Mesendoderm (in vitro differentiated cells): ENCODE results near the gene CNTNAP1.
"Not testable (repeated sequence)": the region's sequence is repeated elsewhere in the genome, so short reads cannot be mapped to it uniquely, and the experiment has no call there.

Experiments
- DNase-seq: peaks from one replicate; pipeline ENCODE4 v3.0.0; 2013
- H2AK5ac ChIP-seq: 2 replicates; pipeline ENCODE4 v1.6.1; 2013; ENCODE audit warnings: low read length, inconsistent platforms
- H2BK120ac ChIP-seq: 2 replicates; pipeline ENCODE4 v1.6.1; 2013; ENCODE audit warnings: low read depth, mild to moderate bottlenecking, low read length, moderate library complexity, mixed read lengths
- H2BK15ac ChIP-seq: replicated peaks from 2 replicates; pipeline ENCODE4 v1.6.1; 2013; ENCODE audit warnings: low read depth, mild to moderate bottlenecking, moderate library complexity
- H2BK5ac ChIP-seq: 2 replicates; pipeline ENCODE4 v1.6.1; 2013; ENCODE audit warnings: low read length, inconsistent platforms
- H3K18ac ChIP-seq: 2 replicates; pipeline ENCODE4 v1.6.1; 2013; ENCODE audit warnings: mild to moderate bottlenecking, low read length, mixed read lengths
- H3K23ac ChIP-seq: one replicate; pipeline ENCODE4 v1.6.1; 2013; ENCODE audit warnings: low read length
- H3K27ac ChIP-seq: 2 replicates; pipeline ENCODE4 v1.5.1; 2013; ENCODE audit warnings: low read depth, mild to moderate bottlenecking, inconsistent platforms, low read length, moderate library complexity
- H3K27me3 ChIP-seq: 2 replicates; pipeline ENCODE4 v1.6.1; 2013; ENCODE audit warnings: low read length, control low read depth, mild to moderate bottlenecking, inconsistent platforms; ENCODE audit not compliant: insufficient read depth, poor library complexity
- H3K36me3 ChIP-seq: 2 replicates; pipeline ENCODE4 v1.6.1; 2013; ENCODE audit warnings: low read length, inconsistent platforms; ENCODE audit not compliant: control insufficient read depth, insufficient read depth
- H3K4ac ChIP-seq: one replicate; pipeline ENCODE4 v1.6.1; 2013; ENCODE audit warnings: low read depth, mild to moderate bottlenecking, low read length, moderate library complexity
- H3K4me1 ChIP-seq: 2 replicates; pipeline ENCODE4 v1.6.1; 2013; ENCODE audit warnings: low read depth, low read length, inconsistent platforms; ENCODE audit not compliant: control insufficient read depth
- H3K4me2 ChIP-seq: 2 replicates; pipeline ENCODE4 v1.6.1; 2013; ENCODE audit warnings: low read length
- H3K4me3 ChIP-seq: 2 replicates; pipeline ENCODE4 v1.5.1; 2013; ENCODE audit warnings: mild to moderate bottlenecking, low read length
- H3K56ac ChIP-seq: one replicate; pipeline ENCODE4 v1.6.1; 2013; ENCODE audit warnings: low read length
- H3K79me1 ChIP-seq: 2 replicates; pipeline ENCODE4 v1.6.1; 2013; ENCODE audit warnings: low read length, inconsistent platforms
- H3K79me2 ChIP-seq: 2 replicates; pipeline ENCODE4 v1.6.1; 2013; ENCODE audit warnings: mild to moderate bottlenecking, low read length; ENCODE audit not compliant: control insufficient read depth, insufficient read depth
- H3K9ac ChIP-seq: 2 replicates; pipeline ENCODE4 v1.6.1; 2013; ENCODE audit warnings: low read length, inconsistent platforms
- H4K5ac ChIP-seq: one replicate; pipeline ENCODE4 v1.6.1; 2013; ENCODE audit warnings: low read length
- H4K8ac ChIP-seq: one replicate; pipeline ENCODE4 v1.6.1; 2013; ENCODE audit warnings: low read depth, mild to moderate bottlenecking, control low read depth, low read length, moderate library complexity
- WGBS: extraction: QIAGEN DNeasy Blood & Tissue Kit; methylation state at CpG from one replicate; pipeline ENCODE4 v1.1.7; 2013; ENCODE audit warnings: low lambda C conversion rate, missing lambda C conversion rate; ENCODE audit not compliant: insufficient coverage; ENCODE audit errors: extremely low coverage; 5-methylcytosine and 5-hydroxymethylcytosine counted together

Gene CNTNAP1

DNA sequence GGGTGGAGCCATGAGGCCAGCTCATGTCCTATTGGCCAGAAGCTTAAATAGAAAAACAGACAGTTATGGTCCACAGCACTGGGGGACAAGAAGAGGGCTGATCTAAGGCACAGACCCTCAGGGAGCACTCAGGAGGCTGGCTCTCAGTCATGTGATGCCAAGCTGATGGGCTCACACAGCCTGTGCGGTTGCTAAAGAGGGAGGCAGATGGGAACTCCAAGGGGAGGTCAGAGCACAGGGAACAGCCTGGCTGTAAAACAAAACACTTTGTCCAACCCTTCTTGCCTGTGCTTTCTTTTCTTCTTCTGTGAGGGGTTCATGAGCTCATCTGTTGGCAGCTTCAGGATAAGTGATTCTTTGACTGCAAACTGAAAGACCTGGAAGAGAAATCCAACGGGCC lies 27.2 kb downstream of the CNTNAP1 start:
- Histone ChIP-seq H3K4me3 (no peak overlapping the region), H3K79me2 (no peaks in the 10 kb centered on the region), H4K5ac (no peak overlapping the region), H2AK5ac (no peak overlapping the region), H3K4ac (no peak overlapping the region), H2BK120ac (no peak overlapping the region), H3K79me1 (no peaks in the 10 kb centered on the region), H2BK15ac (no peak overlapping the region), H3K4me1 (no peaks in the 10 kb centered on the region), H3K23ac (no peak overlapping the region), H2BK5ac (no peak overlapping the region), H4K8ac (no peak overlapping the region), H3K36me3 (peaks cover 2% of the 10 kb centered on the region), H3K18ac (no peak overlapping the region), H3K4me2 (no peak overlapping the region), H3K27me3 (no peaks in the 10 kb centered on the region), H3K27ac (no peak overlapping the region), H3K56ac (no peak overlapping the region), H3K9ac (no peak overlapping the region)
- WGBS: no CpG with 5 or more reads among the region's 2 CpGs
- DNase-seq: no peak

DNA sequence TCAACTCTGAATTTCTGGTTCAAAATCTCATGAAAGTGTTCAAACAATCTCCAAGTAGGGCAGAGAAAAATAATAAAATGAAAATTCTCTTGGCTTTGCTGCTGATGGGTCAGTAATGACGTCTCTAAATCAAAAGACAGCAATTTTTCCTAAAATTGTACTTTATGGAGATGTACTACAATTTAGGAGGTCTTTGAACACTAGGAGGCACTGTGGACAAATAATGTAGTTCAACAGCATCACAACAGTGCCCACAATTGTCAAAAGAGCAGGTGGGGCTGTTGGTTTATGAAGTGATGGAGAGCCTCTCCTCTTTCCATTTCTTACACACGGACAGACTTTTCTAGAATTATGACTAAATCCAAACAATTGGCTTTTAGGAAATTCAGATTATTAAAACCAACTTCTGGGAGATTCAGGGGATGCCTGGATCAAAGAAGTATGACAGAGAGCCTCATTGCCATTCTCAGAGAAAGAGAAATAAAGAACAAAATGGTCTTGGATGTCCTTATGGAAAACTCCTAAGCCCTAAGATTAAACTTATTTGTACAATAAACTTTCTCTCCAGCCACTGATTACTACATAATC lies 38.8 kb downstream of the CNTNAP1 start:
- H3K36me3 ChIP-seq: peaks cover 7% of the 10 kb centered on the region
- H2BK15ac ChIP-seq: no peak overlapping the region
- no peaks in the 10 kb centered on the region for H3K79me2 ChIP-seq
- no peak overlapping the region for H3K23ac ChIP-seq
- no peak overlapping the region for H2BK120ac ChIP-seq
- H3K4me2 ChIP-seq: no peak overlapping the region
- no peak overlapping the region for H3K56ac ChIP-seq
- H3K4ac ChIP-seq: no peak overlapping the region
- H2AK5ac ChIP-seq: no peak overlapping the region
- H4K8ac ChIP-seq: no peak overlapping the region
- DNase-seq: peak; percentile 67
- no peak overlapping the region for H3K4me3 ChIP-seq
- H2BK5ac ChIP-seq: no peak overlapping the region
- no peak overlapping the region for H3K18ac ChIP-seq
- no peak overlapping the region for H3K27ac ChIP-seq
- H3K9ac ChIP-seq: no peak overlapping the region
- H3K79me1 ChIP-seq: no peaks in the 10 kb centered on the region
- no CpG with 5 or more reads among the region's 2 CpGs for WGBS
- H4K5ac ChIP-seq: no peak overlapping the region
- no peaks in the 10 kb centered on the region for H3K27me3 ChIP-seq
- H3K4me1 ChIP-seq: no peaks in the 10 kb centered on the region

DNA sequence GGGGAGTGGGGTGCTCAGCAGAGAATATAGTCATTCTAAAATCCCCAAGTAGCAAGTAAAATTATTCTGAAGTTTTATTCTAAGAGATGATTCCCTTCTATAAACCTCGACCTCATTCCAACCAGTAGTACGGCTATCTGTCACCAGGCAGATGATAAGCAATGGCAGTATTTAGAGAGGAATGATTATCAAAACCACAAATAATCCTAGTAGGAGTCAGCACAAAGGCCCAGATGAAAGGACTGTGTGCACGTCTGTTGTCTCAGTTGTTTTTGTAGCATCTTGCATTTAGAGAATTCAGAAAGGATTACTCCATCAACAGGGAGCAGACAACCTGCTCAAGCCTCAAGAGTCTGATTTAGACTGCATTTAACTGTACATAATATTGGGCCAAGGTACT lies 41.3 kb downstream of the CNTNAP1 start:
- no peak overlapping the region for H3K23ac ChIP-seq
- H3K4ac ChIP-seq: no peak overlapping the region
- H4K5ac ChIP-seq: no peak overlapping the region
- H2AK5ac ChIP-seq: no peak overlapping the region
- no peak overlapping the region for H3K9ac ChIP-seq
- no peak overlapping the region for H3K27ac ChIP-seq
- no peak overlapping the region for H2BK5ac ChIP-seq
- WGBS: no CpG with 5 or more reads among the region's 3 CpGs
- no peak overlapping the region for H3K4me3 ChIP-seq
- H3K4me2 ChIP-seq: no peak overlapping the region
- H3K18ac ChIP-seq: no peak overlapping the region
- no peak overlapping the region for H2BK15ac ChIP-seq
- H3K79me2 ChIP-seq: no peaks in the 10 kb centered on the region
- no peaks in the 10 kb centered on the region for H3K27me3 ChIP-seq
- no peak overlapping the region for H4K8ac ChIP-seq
- H3K4me1 ChIP-seq: no peaks in the 10 kb centered on the region
- DNase-seq: no peak
- H3K56ac ChIP-seq: no peak overlapping the region
- H2BK120ac ChIP-seq: no peak overlapping the region
- no peaks in the 10 kb centered on the region for H3K79me1 ChIP-seq
- peaks cover 5% of the 10 kb centered on the region for H3K36me3 ChIP-seq

GRCh38 chr17:42725143-42725542 lies 42.8 kb downstream of the CNTNAP1 start:
- H4K5ac ChIP-seq: no peak overlapping the region
- no peak overlapping the region for H3K56ac ChIP-seq
- H3K18ac ChIP-seq: no peak overlapping the region
- no peak overlapping the region for H3K9ac ChIP-seq
- no peaks in the 10 kb centered on the region for H3K79me2 ChIP-seq
- H3K4me2 ChIP-seq: no peak overlapping the region
- peaks cover 3% of the 10 kb centered on the region for H3K36me3 ChIP-seq
- H3K4me1 ChIP-seq: no peaks in the 10 kb centered on the region
- no peaks in the 10 kb centered on the region for H3K79me1 ChIP-seq
- H3K27ac ChIP-seq: no peak overlapping the region
- no peaks in the 10 kb centered on the region for H3K27me3 ChIP-seq
- H2BK120ac ChIP-seq: no peak overlapping the region
- H3K4me3 ChIP-seq: no peak overlapping the region
- H3K4ac ChIP-seq: no peak overlapping the region
- H2BK5ac ChIP-seq: no peak overlapping the region
- H2BK15ac ChIP-seq: no peak overlapping the region
- H4K8ac ChIP-seq: no peak overlapping the region
- no peak for DNase-seq
- WGBS: no CpG with 5 or more reads among the region's 6 CpGs
- H3K23ac ChIP-seq: no peak overlapping the region
- H2AK5ac ChIP-seq: no peak overlapping the region

DNA sequence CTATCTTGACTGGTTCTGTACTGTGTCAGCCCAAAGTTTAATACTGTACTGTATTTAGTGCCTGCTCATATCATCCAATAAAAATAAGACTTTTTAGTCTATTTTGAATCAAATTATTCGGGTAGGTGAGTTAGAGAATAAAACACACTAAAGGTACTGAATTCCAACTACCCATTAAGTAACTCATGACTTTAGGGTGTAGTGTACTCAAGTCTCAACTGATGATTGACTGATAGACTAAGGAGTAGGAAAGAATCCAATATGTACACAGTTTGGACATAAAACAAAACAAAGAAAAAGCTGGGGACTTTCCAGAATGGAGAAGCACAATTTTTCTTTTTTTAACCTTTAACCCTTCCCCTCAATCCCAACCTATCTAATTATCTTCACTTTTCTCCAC lies 58.4 kb downstream of the CNTNAP1 start:
- no peak overlapping the region for H3K18ac ChIP-seq
- no peak overlapping the region for H2BK120ac ChIP-seq
- no peak overlapping the region for H4K5ac ChIP-seq
- DNase-seq: no peak
- H3K27ac ChIP-seq: no peak overlapping the region
- H4K8ac ChIP-seq: no peak overlapping the region
- no peak overlapping the region for H3K4me2 ChIP-seq
- H3K4me3 ChIP-seq: no peak overlapping the region
- WGBS: no CpG with 5 or more reads among the region's 1 CpG
- no peak overlapping the region for H3K4ac ChIP-seq
- no peak overlapping the region for H2AK5ac ChIP-seq
- no peaks in the 10 kb centered on the region for H3K79me1 ChIP-seq
- H3K27me3 ChIP-seq: no peaks in the 10 kb centered on the region
- no peaks in the 10 kb centered on the region for H3K79me2 ChIP-seq
- H3K23ac ChIP-seq: no peak overlapping the region
- H3K36me3 ChIP-seq: no peaks in the 10 kb centered on the region
- no peak overlapping the region for H3K9ac ChIP-seq
- H3K56ac ChIP-seq: no peak overlapping the region
- no peaks in the 10 kb centered on the region for H3K4me1 ChIP-seq
- no peak overlapping the region for H2BK15ac ChIP-seq
- H2BK5ac ChIP-seq: no peak overlapping the region

DNA sequence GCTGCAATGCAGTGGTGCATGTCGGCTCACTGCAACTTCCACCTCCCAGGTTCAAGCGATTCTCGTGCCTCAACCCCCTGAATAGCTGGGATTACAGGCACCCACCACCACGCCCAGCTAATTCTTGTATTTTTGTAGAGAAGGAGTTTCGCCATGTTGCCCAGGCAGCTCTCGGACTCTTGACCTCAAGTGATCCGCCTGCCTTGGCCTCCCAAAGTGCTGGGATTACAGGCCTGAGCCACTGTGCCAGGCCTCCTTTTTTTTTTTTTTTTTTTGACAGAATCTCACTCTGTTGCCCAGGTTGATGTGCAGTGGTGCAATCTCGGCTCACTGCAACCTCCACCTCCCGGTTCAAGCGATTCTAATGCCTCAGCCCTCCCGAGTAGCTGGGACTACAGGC lies 60.6 kb downstream of the CNTNAP1 start:
- DNase-seq, H3K4me2 ChIP-seq, H3K4me1 ChIP-seq, H2BK5ac ChIP-seq, H2BK15ac ChIP-seq, H3K18ac ChIP-seq, H2AK5ac ChIP-seq, H3K79me2 ChIP-seq, H3K27ac ChIP-seq, H3K4ac ChIP-seq, H3K9ac ChIP-seq, H3K23ac ChIP-seq, H2BK120ac ChIP-seq, H3K27me3 ChIP-seq, H4K5ac ChIP-seq, H4K8ac ChIP-seq, H3K36me3 ChIP-seq, H3K79me1 ChIP-seq, H3K56ac ChIP-seq, H3K4me3 ChIP-seq: not testable (repeated sequence)
- no CpG with 5 or more reads among the region's 11 CpGs for WGBS
